Chondrocyte (in vitro differentiated cells): ENCODE results near the gene CT45A6. TPM values are rescaled to one million over a fixed set of nuclear protein-coding genes. Genes with fewer than 3 reads are reported as not detected.
"Not testable (repeated sequence)": the region's sequence is repeated elsewhere in the genome, so short reads cannot be mapped to it uniquely, and the experiment has no call there.

Experiments used
- DNase-seq: peaks from one replicate; pipeline ENCODE4 v3.0.0; 2021; ENCODE audit warnings: mixed read lengths, low spot score
- H3K27ac Mint-ChIP-seq: one replicate; pipeline ENCODE4 v1.8.0; 2021; ENCODE audit warnings: mild to moderate bottlenecking, moderate library complexity, mixed read lengths; ENCODE audit not compliant: unreplicated experiment
- H3K27me3 Mint-ChIP-seq: 2 replicates; pipeline ENCODE4 v1.8.0; 2021; ENCODE audit warnings: low read depth, mixed read lengths
- H3K36me3 Mint-ChIP-seq: 2 replicates; pipeline ENCODE4 v1.8.0; 2021; ENCODE audit warnings: low read depth, mixed read lengths
- H3K4me1 Mint-ChIP-seq: 2 replicates; pipeline ENCODE4 v1.8.0; 2021; ENCODE audit warnings: low read depth, mild to moderate bottlenecking, mixed read lengths
- H3K4me3 Mint-ChIP-seq: one replicate; pipeline ENCODE4 v1.8.0; 2021; ENCODE audit warnings: mild to moderate bottlenecking, moderate library complexity, mixed read lengths; ENCODE audit not compliant: unreplicated experiment
- H3K9me3 Mint-ChIP-seq: 2 replicates; pipeline ENCODE4 v1.8.0; 2021; ENCODE audit warnings: low read depth, mixed read lengths
- long read RNA-seq: library from polyadenylated mRNA; stranded (forward); transcript quantifications from one replicate; pipeline ENCODE4 v2.0.0, GENCODE V29; 2021
- total RNA-seq: library from RNA; stranded (reverse); gene quantifications from 3 replicates; pipeline ENCODE4 v1.2.1, GENCODE V29; 2021

The CT45A6 gene
- total RNA-seq: not detected in 3 replicates
- long read RNA-seq: 0 reads

DNA sequence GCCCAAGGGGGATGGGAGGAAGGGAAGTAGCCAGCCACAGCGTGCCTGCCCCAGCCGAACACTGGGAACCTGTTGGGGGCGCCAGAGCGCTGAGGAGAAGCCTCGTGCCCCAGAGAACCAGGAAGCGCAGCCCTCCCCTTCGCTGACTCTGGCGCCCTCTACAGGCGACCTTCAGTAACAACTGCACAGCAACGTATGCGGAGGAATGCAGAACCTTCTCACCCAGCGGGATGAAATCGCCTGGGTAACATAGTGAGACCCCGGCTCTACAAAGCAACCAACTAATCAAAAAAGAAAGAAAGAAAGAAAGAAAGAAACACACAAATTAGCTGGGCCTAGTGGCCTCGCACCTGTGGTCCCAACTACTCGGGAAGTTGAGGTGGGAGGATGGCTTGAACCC lies at the start of gene CT45A6:
TSS of gene CT45A6 (minus strand) at position 101 of the 400 bp plus-strand sequence. CDS start 3,794 bp downstream, outside the sequence.
- DNase-seq, H3K9me3 Mint-ChIP-seq, H3K27me3 Mint-ChIP-seq, H3K27ac Mint-ChIP-seq, H3K4me1 Mint-ChIP-seq, H3K36me3 Mint-ChIP-seq, H3K4me3 Mint-ChIP-seq: not testable (repeated sequence)

GRCh38 chrX:135837180-135837579 lies 34.6 kb upstream of the CT45A6 start, which contains the start of gene CT45A7:
Gene CT45A7 (minus strand): TSS chrX:135837280. CDS start chrX:135833533, 3,747 bp downstream.
- DNase-seq, H3K9me3 Mint-ChIP-seq, H3K36me3 Mint-ChIP-seq, H3K4me3 Mint-ChIP-seq, H3K27me3 Mint-ChIP-seq, H3K4me1 Mint-ChIP-seq, H3K27ac Mint-ChIP-seq: not testable (repeated sequence)

GRCh38 chrX:135819912-135820311 lies 17.3 kb upstream of the CT45A6 start, which contains the start of gene CT45A2:
Gene CT45A2 (minus strand): TSS chrX:135820012. CDS start chrX:135816265, 3,747 bp downstream.
- H3K27ac Mint-ChIP-seq, DNase-seq, H3K27me3 Mint-ChIP-seq, H3K9me3 Mint-ChIP-seq, H3K36me3 Mint-ChIP-seq, H3K4me1 Mint-ChIP-seq, H3K4me3 Mint-ChIP-seq: not testable (repeated sequence)

DNA sequence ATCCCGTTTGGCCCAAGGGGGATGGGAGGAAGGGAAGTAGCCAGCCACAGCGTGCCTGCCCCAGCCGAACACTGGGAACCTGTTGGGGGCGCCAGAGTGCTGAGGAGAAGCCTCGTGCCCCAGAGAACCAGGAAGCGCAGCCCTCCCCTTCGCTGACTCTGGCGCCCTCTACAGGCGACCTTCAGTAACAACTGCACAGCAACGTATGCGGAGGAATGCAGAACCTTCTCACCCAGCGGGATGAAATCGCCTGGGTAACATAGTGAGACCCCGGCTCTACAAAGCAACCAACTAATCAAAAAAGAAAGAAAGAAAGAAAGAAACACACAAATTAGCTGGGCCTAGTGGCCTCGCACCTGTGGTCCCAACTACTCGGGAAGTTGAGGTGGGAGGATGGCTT lies 17.2 kb downstream of the CT45A6 start, which contains the start of gene CT45A5:
TSS of gene CT45A5 (minus strand) at position 101 of the 400 bp plus-strand sequence. CDS start 3,774 bp downstream, outside the sequence.
- H3K4me3 Mint-ChIP-seq, H3K27me3 Mint-ChIP-seq, H3K36me3 Mint-ChIP-seq, H3K27ac Mint-ChIP-seq, DNase-seq, H3K4me1 Mint-ChIP-seq, H3K9me3 Mint-ChIP-seq: not testable (repeated sequence)

DNA sequence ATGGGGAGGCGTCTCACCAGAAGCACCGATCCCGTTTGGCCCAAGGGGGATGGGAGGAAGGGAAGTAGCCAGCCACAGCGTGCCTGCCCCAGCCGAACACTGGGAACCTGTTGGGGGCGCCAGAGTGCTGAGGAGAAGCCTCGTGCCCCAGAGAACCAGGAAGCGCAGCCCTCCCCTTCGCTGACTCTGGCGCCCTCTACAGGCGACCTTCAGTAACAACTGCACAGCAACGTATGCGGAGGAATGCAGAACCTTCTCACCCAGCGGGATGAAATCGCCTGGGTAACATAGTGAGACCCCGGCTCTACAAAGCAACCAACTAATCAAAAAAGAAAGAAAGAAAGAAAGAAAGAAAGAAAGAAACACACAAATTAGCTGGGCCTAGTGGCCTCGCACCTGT lies 34.5 kb downstream of the CT45A6 start, which contains the start of gene CT45A3:
TSS of gene CT45A3 (minus strand) at position 101 of the 400 bp plus-strand sequence. CDS start 3,747 bp downstream, outside the sequence.
- H3K27me3 Mint-ChIP-seq, H3K9me3 Mint-ChIP-seq, H3K27ac Mint-ChIP-seq, DNase-seq, H3K4me3 Mint-ChIP-seq, H3K4me1 Mint-ChIP-seq, H3K36me3 Mint-ChIP-seq: not testable (repeated sequence)

DNA sequence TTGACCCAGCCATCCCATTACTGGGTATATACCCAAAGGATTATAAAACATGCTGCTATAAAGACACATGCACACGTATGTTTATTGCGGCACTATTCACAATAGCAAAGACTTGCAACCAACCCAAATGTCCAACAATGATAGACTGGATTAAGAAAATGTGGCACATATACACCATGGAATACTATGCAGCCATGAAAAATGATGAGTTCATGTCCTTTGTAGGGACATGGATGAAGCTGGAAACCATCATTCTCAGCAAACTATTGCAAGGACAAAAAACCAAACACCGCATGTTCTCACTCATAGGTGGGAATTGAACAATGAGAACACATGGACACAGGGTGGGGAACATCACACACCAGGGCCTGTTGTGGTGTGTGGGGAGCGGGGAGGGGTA lies 57.8 kb downstream of the CT45A6 start:
- not testable (repeated sequence) for H3K36me3 Mint-ChIP-seq, H3K27ac Mint-ChIP-seq, H3K4me3 Mint-ChIP-seq, H3K27me3 Mint-ChIP-seq, H3K9me3 Mint-ChIP-seq, H3K4me1 Mint-ChIP-seq, DNase-seq

Other genes starting within 250 kb of the CT45A6 start
- not detected in 3 replicates for gene CT45A1, start 89.1 kb downstream of the CT45A6 start, total RNA-seq
- not detected in 3 replicates for gene CT45A3, start 34.6 kb downstream of the CT45A6 start, total RNA-seq
- not detected in 3 replicates for gene CT45A5, start 17.3 kb downstream of the CT45A6 start, total RNA-seq
- gene CT45A2, start 17.2 kb upstream of the CT45A6 start, total RNA-seq: not detected in 3 replicates
- not detected in 3 replicates for gene CT45A7, start 34.5 kb upstream of the CT45A6 start, total RNA-seq
- not detected in 3 replicates for gene CT45A8, start 51.8 kb upstream of the CT45A6 start, total RNA-seq
- not detected in 3 replicates for gene CT45A9, start 69.0 kb upstream of the CT45A6 start, total RNA-seq
- not detected in 3 replicates for gene CT45A10, start 90.7 kb upstream of the CT45A6 start, total RNA-seq
- gene SAGE1, start 90.9 kb upstream of the CT45A6 start, total RNA-seq: not detected in 3 replicates
- 25.4 to 28.9 TPM (median 27.6 TPM) in 3 replicates for gene MMGT1, start 171.2 kb upstream of the CT45A6 start, total RNA-seq
- gene SLC9A6, start 182.6 kb upstream of the CT45A6 start, total RNA-seq: 19.0 to 20.7 TPM (median 20.4 TPM) in 3 replicates